HepG2 (cell line): ENCODE data around the gene C17orf58. TPM values are rescaled to one million over a fixed set of nuclear protein-coding genes. Genes with fewer than 3 reads are reported as not detected.

Source experiments
- ARID2 ChIP-seq: sonication (generic); formaldehyde crosslinking; IDR thresholded peaks from 2 replicates; pipeline ENCODE4 v1.8.1; 2022; ENCODE audit warnings: mild to moderate bottlenecking, missing genetic modification reagents, borderline replicate concordance
- CBFB ChIP-seq: sonication (generic); formaldehyde crosslinking; IDR thresholded peaks from 2 replicates; pipeline ENCODE4 v1.4.0; 2020; ENCODE audit warnings: missing genetic modification reagents
- JDP2 ChIP-seq: sonication (generic); formaldehyde crosslinking; IDR thresholded peaks from 2 replicates; pipeline ENCODE4 v1.8.1; 2022; ENCODE audit warnings: missing genetic modification reagents, borderline replicate concordance
- KDM4B ChIP-seq: sonication (generic); formaldehyde crosslinking; IDR thresholded peaks from 2 replicates; pipeline ENCODE4 v1.4.0; 2020; ENCODE audit warnings: missing genetic modification reagents
- KMT2B ChIP-seq: IDR thresholded peaks from 2 replicates; pipeline ENCODE4 v1.6.1; 2016; ENCODE audit warnings: missing genetic modification reagents, missing compliant biosample characterization
- NCOA2 ChIP-seq: sonication (generic); formaldehyde crosslinking; IDR thresholded peaks from 2 replicates; pipeline ENCODE4 v1.8.0; 2022; ENCODE audit warnings: inconsistent platforms
- NFE2 ChIP-seq: sonication (generic); formaldehyde crosslinking; IDR thresholded peaks from 2 replicates; pipeline ENCODE4 v1.4.0; 2020; ENCODE audit warnings: missing genetic modification reagents
- NR1H2 ChIP-seq: sonication (generic); formaldehyde crosslinking; IDR thresholded peaks from 2 replicates; pipeline ENCODE4 v1.8.1; 2022; ENCODE audit warnings: low read depth, missing genetic modification reagents, borderline replicate concordance
- RBM22 ChIP-seq: fragments of 200-400 bp; formaldehyde crosslinking; optimal IDR thresholded peaks from 2 replicates; pipeline ENCODE3; 2017; ENCODE audit warnings: mild to moderate bottlenecking, low read length, moderate library complexity
- TARDBP ChIP-seq: sonication (generic); formaldehyde crosslinking; IDR thresholded peaks from 2 replicates; pipeline ENCODE4 v1.8.0; 2022; ENCODE audit warnings: mild to moderate bottlenecking, missing genetic modification reagents
- XRCC5 ChIP-seq: fragments of 200-400 bp; formaldehyde crosslinking; optimal IDR thresholded peaks from 2 replicates; pipeline ENCODE3; 2017; ENCODE audit warnings: mild to moderate bottlenecking, low read length
- ZBTB38 ChIP-seq: sonication (generic); formaldehyde crosslinking; IDR thresholded peaks from 2 replicates; pipeline ENCODE4 v1.5.1; 2020; ENCODE audit warnings: mild to moderate bottlenecking, missing genetic modification reagents
- ZNF136 ChIP-seq: sonication (generic); formaldehyde crosslinking; IDR thresholded peaks from 2 replicates; pipeline ENCODE4 v1.8.1; 2022; ENCODE audit warnings: low read depth, mild to moderate bottlenecking, moderate library complexity, missing genetic modification reagents
- ZNF224 ChIP-seq: sonication (generic); formaldehyde crosslinking; IDR thresholded peaks from 2 replicates; pipeline ENCODE4 v1.5.0; 2020; ENCODE audit warnings: mild to moderate bottlenecking, missing genetic modification reagents
- ZNF484 ChIP-seq: sonication (generic); formaldehyde crosslinking; IDR thresholded peaks from 2 replicates; pipeline ENCODE4 v1.5.1; 2020; ENCODE audit warnings: mild to moderate bottlenecking, low read depth, missing genetic modification reagents, borderline replicate concordance
- ZNF556 ChIP-seq: sonication (generic); formaldehyde crosslinking; IDR thresholded peaks from 2 replicates; pipeline ENCODE4 v1.4.0; 2020; ENCODE audit warnings: mild to moderate bottlenecking, missing genetic modification reagents, borderline replicate concordance
- ZNF615 ChIP-seq: sonication (generic); formaldehyde crosslinking; IDR thresholded peaks from 2 replicates; pipeline ENCODE4 v1.5.0; 2020; ENCODE audit warnings: mild to moderate bottlenecking, missing genetic modification reagents, borderline replicate concordance
- ZNF724P ChIP-seq: sonication (generic); formaldehyde crosslinking; IDR thresholded peaks from 2 replicates; pipeline ENCODE4 v1.8.0; 2022; ENCODE audit warnings: missing genetic modification reagents, borderline replicate concordance
- polyA plus RNA-seq, 8 experiments: library from polyadenylated mRNA; depleted of rRNA in 3 of 8; stranded (reverse) in 7 of 8; unstranded in 1 of 8; fragments of >200 nt; fragmentation: Illumina TruSeq in 4 of 8; extraction: Trizol in 4 of 8; gene quantifications; 2 replicates each; pipeline versions ENCODE4 v1.2.1 to v1.2.3, GENCODE V29; 2011 to 2016; ENCODE audit warnings: low read depth in 4 of 8, missing spikeins in 1 of 8, mixed read lengths in 1 of 8; ENCODE audit not compliant: insufficient read depth in 1 of 8
- total RNA-seq, 5 experiments: library from RNA; depleted of rRNA; stranded (reverse); fragments of >200 nt; fragmentation: Illumina TruSeq; extraction: Trizol; gene quantifications; 2 replicates each; pipeline ENCODE4 v1.2.3, GENCODE V29; 2016; ENCODE audit warnings: low read depth in 1 of 5
- TF ChIP-seq, protein P1 (sequence below): sonication (generic); formaldehyde crosslinking; IDR thresholded peaks from 2 replicates; pipeline ENCODE4 v1.8.0; 2022; ENCODE audit warnings: low read depth, missing genetic modification reagents
- TF ChIP-seq, protein P2 (sequence below): sonication (generic); formaldehyde crosslinking; IDR thresholded peaks from 2 replicates; pipeline ENCODE4 v1.4.0; 2020; ENCODE audit warnings: missing genetic modification reagents, low read depth, mild to moderate bottlenecking, borderline replicate concordance
- TF ChIP-seq, protein P3 (sequence below): sonication (generic); formaldehyde crosslinking; IDR thresholded peaks from 2 replicates; pipeline ENCODE4 v1.8.0; 2022; ENCODE audit warnings: mild to moderate bottlenecking, missing genetic modification reagents, moderate library complexity
- TF ChIP-seq, protein P4 (sequence below): sonication (generic); formaldehyde crosslinking; IDR thresholded peaks from 2 replicates; pipeline ENCODE4 v1.4.0; 2020; ENCODE audit warnings: missing genetic modification reagents, borderline replicate concordance
- TF ChIP-seq, protein P5 (sequence below): sonication (generic); formaldehyde crosslinking; IDR thresholded peaks from 2 replicates; pipeline ENCODE4 v1.4.0; 2020; ENCODE audit warnings: low read depth, mild to moderate bottlenecking, missing genetic modification reagents

Gene C17orf58
- total and polyA plus RNA-seq, 2 of the 13 experiments (the other 11 are each of a cell fraction or from before 2014, with no cell fraction given) = 15.6 to 15.8 TPM

DNA sequence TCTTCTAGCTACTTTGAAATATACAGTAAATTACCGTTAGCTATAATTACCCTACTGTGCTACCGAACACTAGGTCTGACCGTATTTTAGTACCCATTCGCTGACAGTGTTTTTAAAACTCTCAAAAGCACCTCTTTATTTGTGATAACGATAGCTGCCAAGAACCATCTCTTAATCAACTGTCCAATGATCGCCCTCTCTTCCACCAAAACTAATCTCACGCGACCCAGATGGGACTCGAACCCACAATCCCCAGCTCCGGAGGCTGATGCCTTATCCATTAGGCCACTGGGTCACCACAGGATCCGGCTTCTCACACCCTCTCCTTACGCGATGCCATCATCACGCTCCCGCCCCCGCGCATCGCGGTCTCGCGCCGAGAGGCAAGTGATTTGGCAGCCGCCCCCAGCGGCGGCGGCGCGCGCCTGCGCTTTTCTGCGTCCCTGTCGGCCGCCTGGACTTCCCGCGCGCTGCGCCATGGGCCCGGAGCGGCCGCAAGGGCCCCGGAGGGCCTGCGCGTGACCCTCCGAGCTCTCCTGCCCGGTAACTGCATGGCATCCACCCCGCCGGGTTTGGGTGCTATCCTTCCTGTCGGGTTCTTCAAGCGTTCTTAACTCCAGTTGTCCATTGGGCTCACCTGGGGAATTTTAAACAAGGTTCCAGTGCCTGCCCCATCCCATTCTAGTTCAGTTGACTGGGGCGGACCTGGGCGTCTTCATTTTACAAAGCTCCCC lies 23.6 kb upstream of the C17orf58 start (continued):
- TF ChIP-seq, protein P1, sequence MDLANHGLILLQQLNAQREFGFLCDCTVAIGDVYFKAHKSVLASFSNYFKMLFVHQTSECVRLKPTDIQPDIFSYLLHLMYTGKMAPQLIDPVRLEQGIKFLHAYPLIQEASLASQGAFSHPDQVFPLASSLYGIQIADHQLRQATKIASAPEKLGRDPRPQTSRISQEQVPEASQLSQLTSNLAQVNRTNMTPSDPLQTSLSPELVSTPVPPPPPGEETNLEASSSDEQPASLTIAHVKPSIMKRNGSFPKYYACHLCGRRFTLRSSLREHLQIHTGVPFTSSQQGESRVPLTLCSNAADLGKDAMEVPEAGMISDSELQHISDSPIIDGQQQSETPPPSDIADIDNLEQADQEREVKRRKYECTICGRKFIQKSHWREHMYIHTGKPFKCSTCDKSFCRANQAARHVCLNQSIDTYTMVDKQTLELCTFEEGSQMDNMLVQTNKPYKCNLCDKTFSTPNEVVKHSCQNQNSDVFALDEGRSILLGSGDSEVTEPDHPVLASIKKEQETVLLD (CRISPR knock-in tag) = peak; percentile 77
- TF ChIP-seq ZNF615 (peak; percentile 88; the same call in 1 of the 2 replicates), ZBTB38 (CRISPR knock-in tag) (peak; percentile 94), NFE2 (0 out of 2 replicates have a peak, but pooled peaks have one; percentile 33), RBM22 (peak; percentile 99), ZNF136 (CRISPR knock-in tag) (peak; percentile 56; the same call in 1 of the 2 replicates), TARDBP (CRISPR knock-in tag) (peak; percentile 99), KMT2B (CRISPR knock-in tag) (peak; percentile 92), XRCC5 (peak; percentile 97), ZNF724P (no peak; the same call in none of the 2 replicates), KDM4B (CRISPR knock-in tag) (peak; percentile 94), CBFB (peak; percentile 93), ZNF484 (CRISPR knock-in tag) (no peak), NR1H2 (CRISPR knock-in tag) (no peak), NCOA2 (CRISPR knock-in tag) (peak; percentile 82), ARID2 (CRISPR knock-in tag) (peak; percentile 69; the same call in 1 of the 2 replicates), JDP2 (CRISPR knock-in tag) (peak; percentile 77; the same call in 1 of the 2 replicates), ZNF224 (CRISPR knock-in tag) (peak; percentile 97), ZNF556 (CRISPR knock-in tag) (peak; percentile 78)
- TF ChIP-seq, protein P2, sequence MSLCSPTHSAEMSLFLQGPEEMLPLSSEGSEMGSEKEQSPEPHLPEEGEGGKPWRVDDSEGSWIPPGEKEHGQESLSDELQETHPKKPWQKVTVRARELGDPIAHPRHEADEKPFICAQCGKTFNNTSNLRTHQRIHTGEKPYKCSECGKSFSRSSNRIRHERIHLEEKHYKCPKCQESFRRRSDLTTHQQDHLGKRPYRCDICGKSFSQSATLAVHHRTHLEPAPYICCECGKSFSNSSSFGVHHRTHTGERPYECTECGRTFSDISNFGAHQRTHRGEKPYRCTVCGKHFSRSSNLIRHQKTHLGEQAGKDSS (CRISPR knock-in tag) = peak; percentile 95
- TF ChIP-seq, protein P3, sequence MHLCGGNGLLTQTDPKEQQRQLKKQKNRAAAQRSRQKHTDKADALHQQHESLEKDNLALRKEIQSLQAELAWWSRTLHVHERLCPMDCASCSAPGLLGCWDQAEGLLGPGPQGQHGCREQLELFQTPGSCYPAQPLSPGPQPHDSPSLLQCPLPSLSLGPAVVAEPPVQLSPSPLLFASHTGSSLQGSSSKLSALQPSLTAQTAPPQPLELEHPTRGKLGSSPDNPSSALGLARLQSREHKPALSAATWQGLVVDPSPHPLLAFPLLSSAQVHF = peak; percentile 86; the same call in 1 of the 2 replicates
- TF ChIP-seq, protein P4, sequence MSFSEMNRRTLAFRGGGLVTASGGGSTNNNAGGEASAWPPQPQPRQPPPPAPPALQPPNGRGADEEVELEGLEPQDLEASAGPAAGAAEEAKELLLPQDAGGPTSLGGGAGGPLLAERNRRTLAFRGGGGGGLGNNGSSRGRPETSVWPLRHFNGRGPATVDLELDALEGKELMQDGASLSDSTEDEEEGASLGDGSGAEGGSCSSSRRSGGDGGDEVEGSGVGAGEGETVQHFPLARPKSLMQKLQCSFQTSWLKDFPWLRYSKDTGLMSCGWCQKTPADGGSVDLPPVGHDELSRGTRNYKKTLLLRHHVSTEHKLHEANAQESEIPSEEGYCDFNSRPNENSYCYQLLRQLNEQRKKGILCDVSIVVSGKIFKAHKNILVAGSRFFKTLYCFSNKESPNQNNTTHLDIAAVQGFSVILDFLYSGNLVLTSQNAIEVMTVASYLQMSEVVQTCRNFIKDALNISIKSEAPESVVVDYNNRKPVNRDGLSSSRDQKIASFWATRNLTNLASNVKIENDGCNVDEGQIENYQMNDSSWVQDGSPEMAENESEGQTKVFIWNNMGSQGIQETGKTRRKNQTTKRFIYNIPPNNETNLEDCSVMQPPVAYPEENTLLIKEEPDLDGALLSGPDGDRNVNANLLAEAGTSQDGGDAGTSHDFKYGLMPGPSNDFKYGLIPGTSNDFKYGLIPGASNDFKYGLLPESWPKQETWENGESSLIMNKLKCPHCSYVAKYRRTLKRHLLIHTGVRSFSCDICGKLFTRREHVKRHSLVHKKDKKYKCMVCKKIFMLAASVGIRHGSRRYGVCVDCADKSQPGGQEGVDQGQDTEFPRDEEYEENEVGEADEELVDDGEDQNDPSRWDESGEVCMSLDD = no peak
- TF ChIP-seq, protein P5, sequence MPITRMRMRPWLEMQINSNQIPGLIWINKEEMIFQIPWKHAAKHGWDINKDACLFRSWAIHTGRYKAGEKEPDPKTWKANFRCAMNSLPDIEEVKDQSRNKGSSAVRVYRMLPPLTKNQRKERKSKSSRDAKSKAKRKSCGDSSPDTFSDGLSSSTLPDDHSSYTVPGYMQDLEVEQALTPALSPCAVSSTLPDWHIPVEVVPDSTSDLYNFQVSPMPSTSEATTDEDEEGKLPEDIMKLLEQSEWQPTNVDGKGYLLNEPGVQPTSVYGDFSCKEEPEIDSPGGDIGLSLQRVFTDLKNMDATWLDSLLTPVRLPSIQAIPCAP = 0 out of 2 replicates have a peak, but pooled peaks have one; percentile 91
